Neural cell (in vitro differentiated cells): ENCODE data around the gene KCNJ12.

Experiments used
- CTCF ChIP-seq: fragments of 450-650 bp; IDR thresholded peaks from 2 replicates; pipeline ENCODE4 v1.5.1; 2014; ENCODE audit warnings: antibody characterized with exemption, mild to moderate bottlenecking, moderate library complexity; ENCODE audit not compliant: poor library complexity, severe bottlenecking
- EP300 ChIP-seq: fragments of 450-650 bp; conservative IDR thresholded peaks from 2 replicates; pipeline ENCODE4 v1.6.1; 2014; ENCODE audit warnings: antibody characterized with exemption, mild to moderate bottlenecking, moderate library complexity; ENCODE audit not compliant: poor library complexity, severe bottlenecking
- EZH2 ChIP-seq: fragments of 200-600, 300-800 bp; shearing (Covaris generic), sonication (generic); IDR thresholded peaks from 2 replicates; pipeline ENCODE4 v1.6.1; 2014; ENCODE audit warnings: antibody characterized with exemption, low read length, borderline replicate concordance, mild to moderate bottlenecking; ENCODE audit not compliant: insufficient read depth, poor library complexity, severe bottlenecking
- MXI1 ChIP-seq: fragments of 450-650 bp; conservative IDR thresholded peaks from 2 replicates; pipeline ENCODE4 v1.6.1; 2014; ENCODE audit warnings: antibody characterized with exemption, mild to moderate bottlenecking; ENCODE audit not compliant: poor library complexity, severe bottlenecking
- POLR2AphosphoS5 ChIP-seq: IDR thresholded peaks from 2 replicates; pipeline ENCODE4 v1.6.1; 2012
- RAD21 ChIP-seq: fragments of 450-650 bp; conservative IDR thresholded peaks from 2 replicates; pipeline ENCODE4 v1.6.1; 2014; ENCODE audit warnings: antibody characterized with exemption, mild to moderate bottlenecking, moderate library complexity
- REST ChIP-seq: IDR thresholded peaks from 2 replicates; pipeline ENCODE4 v1.6.1; 2012; ENCODE audit warnings: borderline replicate concordance
- SMC3 ChIP-seq: fragments of 450-650 bp; conservative IDR thresholded peaks from 2 replicates; pipeline ENCODE4 v1.6.1; 2014; ENCODE audit warnings: antibody characterized with exemption, mild to moderate bottlenecking, moderate library complexity; ENCODE audit not compliant: poor library complexity
- TAF1 ChIP-seq: IDR thresholded peaks from 2 replicates; pipeline ENCODE4 v1.6.1; 2012; ENCODE audit warnings: low read depth

GRCh38 chr17:21330436-21331160 lies 45.6 kb upstream of the KCNJ12 start:
- TF ChIP-seq CTCF (no peak), POLR2AphosphoS5 (no peak), SMC3 (no peak), EZH2 (no peak), MXI1 (no peak), REST (no peak), RAD21 (no peak), EP300 (no peak), TAF1 (no peak)
